Erythroblast (primary cell): Measurements from ENCODE around the gene DSN1.

Experiments
- GATA1 ChIP-seq: IDR thresholded peaks from 2 replicates; pipeline ENCODE4 v1.6.1; 2011; ENCODE audit warnings: low read depth, mild to moderate bottlenecking, control low read depth, low read length, moderate library complexity
- POLR2A ChIP-seq: IDR thresholded peaks from 2 replicates; pipeline ENCODE4 v1.6.1; 2011; ENCODE audit warnings: mild to moderate bottlenecking, low read length

DNA sequence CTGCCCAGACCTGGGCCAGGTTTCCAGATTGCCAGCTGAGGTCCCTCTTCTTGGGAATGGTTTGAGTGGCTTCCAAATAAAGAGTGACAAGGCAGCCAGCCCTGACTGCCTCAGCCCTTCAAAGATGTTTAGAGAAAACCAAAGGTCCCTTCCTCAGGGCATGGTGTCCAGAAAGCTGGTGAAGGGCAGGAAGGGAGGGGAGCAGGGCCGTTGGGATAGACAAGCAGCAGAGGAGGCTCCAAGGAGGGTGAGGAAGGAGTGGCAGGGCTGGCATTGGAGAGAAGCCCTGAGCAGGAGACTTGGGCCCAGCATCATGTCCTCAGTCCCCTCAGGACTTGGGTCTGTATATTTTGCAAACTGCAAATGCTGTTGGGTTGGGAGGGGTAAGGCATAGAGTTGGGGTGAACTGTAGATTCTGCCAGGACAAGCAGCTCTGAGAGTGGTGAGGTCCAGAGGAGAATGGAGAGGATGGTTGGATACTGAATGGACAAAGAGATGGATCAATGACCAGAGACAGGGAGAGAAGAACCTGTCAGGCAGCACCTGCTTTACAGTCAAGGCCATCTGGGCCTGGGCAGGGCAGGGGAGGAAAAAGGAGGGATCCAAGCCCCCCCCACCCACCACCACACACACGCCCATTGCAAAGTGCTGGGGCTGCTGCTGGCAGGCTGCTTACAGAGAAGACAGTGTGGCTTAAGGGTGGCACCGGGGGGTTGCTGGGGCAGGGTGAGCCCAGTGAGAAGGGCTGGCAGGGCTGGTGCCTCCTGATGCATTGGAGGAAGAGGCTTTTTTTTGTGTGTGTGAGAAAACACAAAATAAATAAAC, 5.5 kb upstream of the DSN1 start:
- no peak for TF ChIP-seq POLR2A
- no peak for TF ChIP-seq GATA1
